GM10248 (cell line): ENCODE data around the gene WDR76.
"Not testable (repeated sequence)": the region's sequence is repeated elsewhere in the genome, so short reads cannot be mapped to it uniquely, and the experiment has no call there.

Source experiments
- CTCF ChIA-PET: fragments of 300-600 bp; sonication (Branson Sonifier 250); formaldehyde crosslinking; extraction: SDS; loops from one replicate; lab custom pipeline; 2021; ENCODE audit warnings: antibody characterized with exemption; lab: Yijun Ruan, JAX
- POLR2A ChIA-PET: fragments of 350-650 bp; sonication (Branson Sonifier 250); formaldehyde crosslinking; extraction: SDS; loops from one replicate; lab custom pipeline; 2020; ENCODE audit warnings: antibody characterized with exemption; lab: Yijun Ruan, JAX
- DNase-seq: peaks from one replicate; pipeline ENCODE4 v3.0.0; 2012; ENCODE audit errors: extremely low spot score
- TF ChIP-seq, protein P1 (sequence below): IDR thresholded peaks from 2 replicates; pipeline ENCODE4 v1.5.1; 2012; ENCODE audit warnings: mild to moderate bottlenecking, low read depth; ENCODE audit errors: extremely low read depth, missing control alignments, control extremely low read depth

Gene WDR76

GRCh38 chr15:43799209-43799944 lies 27.4 kb upstream of the WDR76 start:
- TF ChIP-seq, protein P1, sequence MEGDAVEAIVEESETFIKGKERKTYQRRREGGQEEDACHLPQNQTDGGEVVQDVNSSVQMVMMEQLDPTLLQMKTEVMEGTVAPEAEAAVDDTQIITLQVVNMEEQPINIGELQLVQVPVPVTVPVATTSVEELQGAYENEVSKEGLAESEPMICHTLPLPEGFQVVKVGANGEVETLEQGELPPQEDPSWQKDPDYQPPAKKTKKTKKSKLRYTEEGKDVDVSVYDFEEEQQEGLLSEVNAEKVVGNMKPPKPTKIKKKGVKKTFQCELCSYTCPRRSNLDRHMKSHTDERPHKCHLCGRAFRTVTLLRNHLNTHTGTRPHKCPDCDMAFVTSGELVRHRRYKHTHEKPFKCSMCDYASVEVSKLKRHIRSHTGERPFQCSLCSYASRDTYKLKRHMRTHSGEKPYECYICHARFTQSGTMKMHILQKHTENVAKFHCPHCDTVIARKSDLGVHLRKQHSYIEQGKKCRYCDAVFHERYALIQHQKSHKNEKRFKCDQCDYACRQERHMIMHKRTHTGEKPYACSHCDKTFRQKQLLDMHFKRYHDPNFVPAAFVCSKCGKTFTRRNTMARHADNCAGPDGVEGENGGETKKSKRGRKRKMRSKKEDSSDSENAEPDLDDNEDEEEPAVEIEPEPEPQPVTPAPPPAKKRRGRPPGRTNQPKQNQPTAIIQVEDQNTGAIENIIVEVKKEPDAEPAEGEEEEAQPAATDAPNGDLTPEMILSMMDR: no peak
- POLR2A ChIA-PET: interaction anchor here (2.5 kb wide), 1 partner anchor 23 kb away, joined by 15 read pairs; the partner anchor contains the start of gene ELL3
- no peak for DNase-seq
- CTCF ChIA-PET: interaction anchor here (0.9 to 1.5 kb wide), 4 partner anchors 9 to 29 kb away, joined by 3 to 4 read pairs (median 4); partner anchors contain the start of gene ELL3

DNA sequence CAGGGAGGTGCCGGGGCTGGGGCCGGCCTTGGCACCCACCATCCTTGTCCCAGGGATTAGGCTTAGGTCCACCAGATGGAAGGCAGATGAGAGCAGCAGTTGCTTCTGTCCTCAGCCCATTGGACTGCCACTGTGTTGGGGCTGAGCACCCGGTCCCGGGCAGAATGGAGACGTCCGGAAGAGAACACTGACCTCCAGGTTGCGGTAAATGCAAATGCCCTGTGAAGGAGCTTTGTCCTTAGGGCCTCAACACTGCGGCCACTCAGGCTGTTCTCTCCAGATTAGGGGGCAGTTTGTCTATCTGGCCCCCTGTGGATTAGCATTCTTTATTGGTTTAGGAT lies 26.9 kb upstream of the WDR76 start, which contains the start of gene SERINC4:
TSS of gene SERINC4 (minus strand) at position 276 of the 341 bp plus-strand sequence. CDS start at position 42, 234 bp downstream.
- POLR2A ChIA-PET: interaction anchor here (1.2 to 2.5 kb wide), 4 partner anchors 9 to 25 kb away, joined by 7 to 15 read pairs (median 12); partner anchors contain the start of genes ELL3 and MFAP1
- TF ChIP-seq, protein P1: no peak
- CTCF ChIA-PET: interaction anchor here (0.9 to 1.5 kb wide), 5 partner anchors 9 to 30 kb away, joined by 3 to 10 read pairs (median 4); partner anchors contain the start of gene ELL3
- DNase-seq: no peak

DNA sequence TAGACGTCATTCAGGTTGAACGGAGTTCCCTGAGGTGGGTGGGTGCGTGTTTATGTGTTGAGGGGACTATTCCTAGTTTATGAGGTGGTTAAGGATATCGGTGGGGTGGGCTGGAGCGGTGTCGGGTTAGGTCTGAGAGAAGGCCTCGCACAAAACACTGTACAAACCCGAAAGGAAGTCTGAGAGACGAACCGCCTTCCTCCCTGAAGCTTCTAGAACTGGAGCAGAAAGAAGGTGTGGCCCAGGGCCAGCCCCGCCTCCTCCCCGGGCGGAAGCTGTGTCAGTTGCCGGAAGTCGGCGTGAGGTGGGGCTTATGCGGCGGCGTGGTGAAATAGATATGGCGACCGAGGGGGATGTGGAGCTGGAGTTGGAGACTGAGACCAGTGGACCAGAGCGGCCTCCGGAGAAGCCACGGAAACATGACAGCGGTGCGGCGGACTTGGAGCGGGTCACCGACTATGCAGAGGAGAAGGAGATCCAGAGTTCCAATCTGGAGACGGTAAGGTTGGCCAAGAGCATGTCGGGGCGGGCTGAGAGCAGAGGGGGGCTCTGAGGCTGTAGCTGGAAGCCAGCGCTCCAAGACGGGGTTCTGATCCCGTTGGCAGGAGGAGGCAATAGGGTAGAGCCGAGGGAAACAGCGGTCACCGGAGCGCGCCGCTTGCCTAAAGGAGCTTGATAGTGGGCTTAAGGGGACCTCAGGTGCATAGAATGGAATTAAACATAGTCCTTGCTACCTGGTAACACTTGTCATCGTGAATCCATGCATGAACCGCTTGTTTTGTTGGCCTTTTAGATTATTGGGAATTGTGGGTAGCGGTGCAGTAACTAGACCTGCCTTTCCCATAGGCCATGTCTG lies 26.3 kb upstream of the WDR76 start, which contains the start of gene HYPK:
TSS of gene HYPK (plus strand) at position 314 of the 856 bp plus-strand sequence. CDS start at position 338, 24 bp downstream.
- CTCF ChIA-PET: interaction anchor here (1.4 to 1.5 kb wide), 3 partner anchors 9 to 30 kb away, joined by 3 to 10 read pairs (median 4); partner anchors contain the start of gene ELL3
- TF ChIP-seq, protein P1: no peak
- POLR2A ChIA-PET: interaction anchor here (0.6 to 2.5 kb wide), 5 partner anchors 9 to 24 kb away, joined by 5 to 15 read pairs (median 11); partner anchors contain the start of genes ELL3 and MFAP1
- peak; percentile 88 for DNase-seq

DNA sequence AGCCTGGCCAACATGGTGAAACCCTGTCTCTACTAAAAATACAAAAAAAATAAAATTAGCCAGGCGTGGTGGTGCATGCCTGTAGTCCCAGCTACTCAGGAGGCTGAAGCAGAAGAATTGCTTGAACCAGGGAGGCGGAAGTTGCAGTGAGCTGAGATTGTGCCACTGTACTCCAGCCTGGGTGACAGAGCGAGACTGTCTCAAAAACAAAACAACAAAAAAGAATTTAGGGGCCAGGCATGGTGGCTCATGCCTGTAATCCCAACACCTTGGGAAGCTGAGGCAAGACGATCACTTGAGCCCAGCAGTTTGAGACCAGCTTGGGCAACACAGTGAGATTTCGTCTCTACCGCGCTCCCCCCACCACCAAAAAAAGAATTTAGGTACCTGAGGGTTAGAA lies 24.1 kb upstream of the WDR76 start:
- ChIA-PET POLR2A (interaction anchor here (3.4 kb wide), 1 partner anchor 9 kb away, joined by 18 read pairs; the partner anchor contains the start of gene SERF2), CTCF (interaction anchor here (1.3 to 1.5 kb wide), 2 partner anchors 13 to 20 kb away, joined by 3 read pairs; no protein-coding TSS in a partner anchor)
- not testable (repeated sequence) for DNase-seq

- TF ChIP-seq, protein P1: no peak
- ChIA-PET CTCF (interaction anchor here (0.9 to 5.6 kb wide), 3 partner anchors 8 to 19 kb away, joined by 3 to 42 read pairs (median 10); partner anchors contain the start of genes HYPK, MFAP1 and SERINC4), POLR2A (interaction anchor here (1.0 to 1.3 kb wide), 3 partner anchors 8 to 16 kb away, joined by 3 to 14 read pairs (median 8); partner anchors contain the start of genes HYPK and SERINC4)
- no peak for DNase-seq
Observed at GRCh38 chr15:43808435-43808950, 18.3 kb upstream of the WDR76 start.

- TF ChIP-seq, protein P1: no peak
- POLR2A ChIA-PET: interaction anchor here (0.7 to 1.4 kb wide), 5 partner anchors 9 to 22 kb away, joined by 3 to 14 read pairs (median 5); partner anchors contain the start of genes HYPK and SERINC4
- DNase-seq: peak; percentile 60
- CTCF ChIA-PET: interaction anchor here (0.9 to 5.6 kb wide), 7 partner anchors 9 to 38 kb away, joined by 3 to 42 read pairs (median 3); partner anchors contain the start of genes ELL3, HYPK, MFAP1 and SERINC4
Observed at GRCh38 chr15:43808960-43809678, 17.7 kb upstream of the WDR76 start.

GRCh38 chr15:43815064-43815463 lies 11.7 kb upstream of the WDR76 start:
- CTCF ChIA-PET, DNase-seq, POLR2A ChIA-PET: not testable (repeated sequence)
